H9 (cell line): ENCODE results near the gene XPA. TPM values are rescaled to one million over a fixed set of nuclear protein-coding genes. Genes with fewer than 3 reads are reported as not detected.

ENCODE experiments used
- DNase-seq: peaks from one replicate; pipeline ENCODE4 v3.0.0-alpha.2; 2017
- H2AFZ ChIP-seq: one replicate; pipeline ENCODE4 v1.6.1; 2013; ENCODE audit warnings: mild to moderate bottlenecking, low read length, control low read depth, moderate library complexity
- H2AK5ac ChIP-seq: 2 replicates; pipeline ENCODE4 v1.6.1; 2013; ENCODE audit warnings: low read length, control low read depth, mixed read lengths; ENCODE audit not compliant: insufficient read length
- H2BK120ac ChIP-seq: one replicate; pipeline ENCODE4 v1.6.1; 2013; ENCODE audit warnings: low read depth, mild to moderate bottlenecking, low read length, control low read depth, inconsistent platforms; ENCODE audit not compliant: poor library complexity, severe bottlenecking
- H2BK12ac ChIP-seq: 2 replicates; pipeline ENCODE4 v1.6.1; 2013; ENCODE audit warnings: low read length, control low read depth, mixed read lengths, low read depth; ENCODE audit not compliant: insufficient read length
- H2BK15ac ChIP-seq: 2 replicates; pipeline ENCODE4 v1.6.1; 2013; ENCODE audit warnings: low read depth, low read length, control low read depth
- H2BK20ac ChIP-seq: one replicate; pipeline ENCODE4 v1.6.1; 2013; ENCODE audit warnings: low read depth, mild to moderate bottlenecking, low read length, control low read depth, inconsistent platforms; ENCODE audit not compliant: poor library complexity, severe bottlenecking
- H2BK5ac ChIP-seq: 2 replicates; pipeline ENCODE4 v1.6.1; 2013; ENCODE audit warnings: low read length, control low read depth, mixed read lengths; ENCODE audit not compliant: insufficient read length
- H3K14ac ChIP-seq: 2 replicates; pipeline ENCODE4 v1.6.1; 2013; ENCODE audit warnings: low read length, control low read depth; ENCODE audit not compliant: insufficient read depth
- H3K18ac ChIP-seq: 2 replicates; pipeline ENCODE4 v1.6.1; 2013; ENCODE audit warnings: low read depth, mild to moderate bottlenecking, mixed read lengths, low read length, control low read depth; ENCODE audit not compliant: insufficient read length
- H3K23ac ChIP-seq: 2 replicates; pipeline ENCODE4 v1.6.1; 2013; ENCODE audit warnings: low read length, control low read depth, mixed read lengths, low read depth; ENCODE audit not compliant: insufficient read length
- H3K23me2 ChIP-seq: 2 replicates; pipeline ENCODE4 v1.6.1; 2013; ENCODE audit warnings: low read depth, mild to moderate bottlenecking, mixed read lengths, low read length, control low read depth; ENCODE audit not compliant: insufficient read length, poor library complexity, severe bottlenecking
- H3K27ac ChIP-seq: 2 replicates; pipeline ENCODE4 v1.5.1; 2013; ENCODE audit warnings: low read length, control low read depth, mixed read lengths, low read depth; ENCODE audit not compliant: insufficient read length
- H3K27me3 ChIP-seq: 2 replicates; pipeline ENCODE4 v1.6.1; 2013; ENCODE audit warnings: low read length, control low read depth, inconsistent platforms; ENCODE audit not compliant: insufficient read depth
- H3K4ac ChIP-seq: 2 replicates; pipeline ENCODE4 v1.6.1; 2013; ENCODE audit warnings: low read depth, mild to moderate bottlenecking, control low read depth, inconsistent platforms, low read length, moderate library complexity
- H3K4me1 ChIP-seq: 2 replicates; pipeline ENCODE4 v1.6.1; 2013; ENCODE audit warnings: low read length, control low read depth, inconsistent platforms; ENCODE audit not compliant: insufficient read depth
- H3K4me2 ChIP-seq: 2 replicates; pipeline ENCODE4 v1.6.1; 2013; ENCODE audit warnings: low read length, control low read depth, mixed read lengths; ENCODE audit not compliant: insufficient read length, insufficient read depth
- H3K56ac ChIP-seq: 2 replicates; pipeline ENCODE4 v1.6.1; 2013; ENCODE audit warnings: low read depth, mild to moderate bottlenecking, mixed read lengths, low read length, control low read depth; ENCODE audit not compliant: insufficient read length
- H3K79me1 ChIP-seq: 2 replicates; pipeline ENCODE4 v1.6.1; 2013; ENCODE audit warnings: low read depth, mild to moderate bottlenecking, moderate library complexity, low read length, control low read depth, inconsistent platforms; ENCODE audit not compliant: insufficient read depth, poor library complexity, severe bottlenecking
- H3K79me2 ChIP-seq: 2 replicates; pipeline ENCODE4 v1.6.1; 2013; ENCODE audit warnings: low read length, control low read depth, inconsistent platforms; ENCODE audit not compliant: insufficient read depth
- H3K9ac ChIP-seq: 2 replicates; pipeline ENCODE4 v1.6.1; 2013; ENCODE audit warnings: low read length, control low read depth, mixed read lengths; ENCODE audit not compliant: insufficient read length; ENCODE audit errors: extremely low read depth
- H3K9me3 ChIP-seq: one replicate; pipeline ENCODE4 v1.6.1; 2013; ENCODE audit warnings: low read depth, low read length, inconsistent platforms; ENCODE audit not compliant: control insufficient read depth
- H3T11ph ChIP-seq: one replicate; pipeline ENCODE4 v1.6.1; 2013; ENCODE audit warnings: mild to moderate bottlenecking, low read length, control low read depth, inconsistent platforms
- H4K20me1 ChIP-seq: one replicate; pipeline ENCODE4 v1.6.1; 2013; ENCODE audit not compliant: control insufficient read depth, insufficient read length, insufficient read depth
- H4K5ac ChIP-seq: 2 replicates; pipeline ENCODE4 v1.6.1; 2013; ENCODE audit warnings: low read depth, mild to moderate bottlenecking, mixed read lengths, low read length, control low read depth; ENCODE audit not compliant: insufficient read length
- H4K8ac ChIP-seq: replicated peaks from 2 replicates; pipeline ENCODE4 v1.6.1; 2013; ENCODE audit warnings: low read length, control low read depth, mixed read lengths, low read depth; ENCODE audit not compliant: insufficient read length
- H4K91ac ChIP-seq: 2 replicates; pipeline ENCODE4 v1.6.1; 2013; ENCODE audit warnings: low read depth, mild to moderate bottlenecking, moderate library complexity, mixed read lengths, low read length, control low read depth; ENCODE audit not compliant: insufficient read length
- H3K27ac Mint-ChIP-seq, 3 experiments: 2 replicates in 2 of 3; 3 replicates in 1 of 3; pipeline ENCODE4 v1.8.0; 2020 to 2021; ENCODE audit warnings: mixed read lengths in 3 of 3, mild to moderate bottlenecking in 1 of 3, moderate library complexity in 1 of 3
- H3K27me3 Mint-ChIP-seq: 2 replicates; pipeline ENCODE4 v1.8.0; 2021; ENCODE audit warnings: low read depth, mild to moderate bottlenecking, moderate library complexity, mixed read lengths
- H3K36me3 Mint-ChIP-seq, 3 experiments: 2 replicates in 2 of 3; 3 replicates in 1 of 3; pipeline ENCODE4 v1.8.0; 2020 to 2021; ENCODE audit warnings: low read depth in 3 of 3, mixed read lengths in 3 of 3; ENCODE audit not compliant: insufficient read depth in 1 of 3
- H3K4me1 Mint-ChIP-seq, 2 experiments: 2 replicates each; pipeline ENCODE4 v1.8.0; 2020; ENCODE audit warnings: mixed read lengths in 2 of 2
- H3K4me3 Mint-ChIP-seq, 2 experiments: 2 replicates in 1 of 2; 3 replicates in 1 of 2; pipeline ENCODE4 v1.8.0; 2020 to 2021; ENCODE audit warnings: mild to moderate bottlenecking in 2 of 2, mixed read lengths in 2 of 2, moderate library complexity in 1 of 2
- H3K9me3 Mint-ChIP-seq, 2 experiments: 2 replicates in 1 of 2; 3 replicates in 1 of 2; pipeline ENCODE4 v1.8.0; 2020; ENCODE audit warnings: mild to moderate bottlenecking in 2 of 2, mixed read lengths in 2 of 2, moderate library complexity in 1 of 2
- WGBS: extraction: QIAGEN DNeasy Blood & Tissue Kit; methylation state at CpG from one replicate; pipeline ENCODE4 v1.1.7; 2013; ENCODE audit warnings: missing lambda C conversion rate, low lambda C conversion rate, mixed read lengths; ENCODE audit not compliant: insufficient read length; ENCODE audit errors: extremely low coverage; 5-methylcytosine and 5-hydroxymethylcytosine counted together
- total RNA-seq: library from RNA; stranded (reverse); gene quantifications from 2 replicates; pipeline ENCODE4 v1.2.1, GENCODE V29; 2021
- TF ChIP-seq, protein P1 (sequence below): fragments of 200-600 bp; sonication (generic); conservative IDR thresholded peaks from 3 replicates; pipeline ENCODE4 v1.8.0; 2021; ENCODE audit warnings: antibody characterized with exemption, mild to moderate bottlenecking

XPA gene
- total RNA-seq, 1 experiment from 2014 or later, result 6.6 TPM

DNA sequence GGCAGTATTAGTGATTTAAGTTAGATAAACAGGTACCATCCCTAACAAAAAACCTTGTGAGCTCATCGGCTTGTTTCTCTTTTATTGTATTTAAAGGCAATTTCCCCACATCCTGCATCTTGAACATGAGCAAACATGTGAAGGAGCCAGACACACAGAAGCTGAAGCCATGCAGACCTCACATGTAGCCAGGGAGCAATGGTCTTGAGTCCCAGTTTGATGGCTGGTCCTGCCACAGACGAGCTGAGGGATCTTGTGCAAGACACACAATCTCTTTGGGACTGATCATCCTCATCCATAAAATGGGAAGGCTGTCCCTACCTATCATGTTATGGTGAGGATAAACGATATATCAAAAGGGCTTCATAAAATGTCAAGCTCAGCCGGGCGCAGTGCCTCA is 29.6 kb upstream of the XPA start:
- Histone ChIP-seq H3K9me3 (no peaks in the 10 kb centered on the region), H2BK20ac (no peak overlapping the region), H2BK15ac (no peak overlapping the region), H4K91ac (no peak overlapping the region), H3K4ac (no peak overlapping the region), H3K23ac (no peak overlapping the region), H3K4me2 (no peak overlapping the region), H3K9ac (no peak overlapping the region), H4K8ac (no peak overlapping the region), H2BK12ac (no peak overlapping the region), H2BK5ac (no peak overlapping the region), H3K56ac (no peak overlapping the region), H2AFZ (no peak overlapping the region), H3K4me1 (no peaks in the 10 kb centered on the region), H3K23me2 (no peaks in the 10 kb centered on the region), H3K14ac (no peak overlapping the region), H3K79me2 (no peaks in the 10 kb centered on the region), H2AK5ac (no peak overlapping the region), H3K27me3 (no peaks in the 10 kb centered on the region), H2BK120ac (no peak overlapping the region), H3K18ac (no peak overlapping the region), H4K20me1 (no peaks in the 10 kb centered on the region), H4K5ac (no peak overlapping the region), H3K79me1 (no peaks in the 10 kb centered on the region), H3K27ac (no peak overlapping the region), H3T11ph (no peak overlapping the region)
- no CpG with 5 or more reads among the region's 5 CpGs for WGBS
- no peaks in the 10 kb centered on the region for H3K9me3 Mint-ChIP-seq
- H3K27ac Mint-ChIP-seq, result no peak overlapping the region
- H3K4me1 Mint-ChIP-seq, result 0 out of 4 replicates have a peak, but pooled peaks cover 0 to 4% of the 10 kb centered on the region in 2 experiments
- H3K4me3 Mint-ChIP-seq, result no peak overlapping the region
- H3K36me3 Mint-ChIP-seq, result no peaks in the 10 kb centered on the region
- TF ChIP-seq, protein P1, sequence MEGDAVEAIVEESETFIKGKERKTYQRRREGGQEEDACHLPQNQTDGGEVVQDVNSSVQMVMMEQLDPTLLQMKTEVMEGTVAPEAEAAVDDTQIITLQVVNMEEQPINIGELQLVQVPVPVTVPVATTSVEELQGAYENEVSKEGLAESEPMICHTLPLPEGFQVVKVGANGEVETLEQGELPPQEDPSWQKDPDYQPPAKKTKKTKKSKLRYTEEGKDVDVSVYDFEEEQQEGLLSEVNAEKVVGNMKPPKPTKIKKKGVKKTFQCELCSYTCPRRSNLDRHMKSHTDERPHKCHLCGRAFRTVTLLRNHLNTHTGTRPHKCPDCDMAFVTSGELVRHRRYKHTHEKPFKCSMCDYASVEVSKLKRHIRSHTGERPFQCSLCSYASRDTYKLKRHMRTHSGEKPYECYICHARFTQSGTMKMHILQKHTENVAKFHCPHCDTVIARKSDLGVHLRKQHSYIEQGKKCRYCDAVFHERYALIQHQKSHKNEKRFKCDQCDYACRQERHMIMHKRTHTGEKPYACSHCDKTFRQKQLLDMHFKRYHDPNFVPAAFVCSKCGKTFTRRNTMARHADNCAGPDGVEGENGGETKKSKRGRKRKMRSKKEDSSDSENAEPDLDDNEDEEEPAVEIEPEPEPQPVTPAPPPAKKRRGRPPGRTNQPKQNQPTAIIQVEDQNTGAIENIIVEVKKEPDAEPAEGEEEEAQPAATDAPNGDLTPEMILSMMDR, result no peak
- no peak for DNase-seq
- H3K27me3 Mint-ChIP-seq, result peaks cover 40% of the 10 kb centered on the region
